Measurements from ENCODE around the gene TSHB. TPM values are rescaled to one million over a fixed set of nuclear protein-coding genes. Genes with fewer than 3 reads are reported as not detected.
"Not testable (repeated sequence)": the region's sequence is repeated elsewhere in the genome, so short reads cannot be mapped to it uniquely, and the experiment has no call there.

The TSHB gene
- total RNA-seq, 2 donors from 2014 or later: not detected

GRCh38 chr1:115006191-115006590 is 23.4 kb upstream of the TSHB start:
- Histone ChIP-seq H3K9ac (ENCODE audit: low read depth in 2 of 2, low read length in 2 of 2) (no peak overlapping the region), H3K4me1 (no peaks in the 10 kb centered on the region), H3K27ac (no peak overlapping the region), H3K36me3 (no peaks in the 10 kb centered on the region), H3K27me3 (no peaks in the 10 kb centered on the region), H3K9me3 (no peaks in the 10 kb centered on the region), H3K4me3 (no peak overlapping the region)
- DNase-seq: no peak
- TF ChIP-seq, protein P1, sequence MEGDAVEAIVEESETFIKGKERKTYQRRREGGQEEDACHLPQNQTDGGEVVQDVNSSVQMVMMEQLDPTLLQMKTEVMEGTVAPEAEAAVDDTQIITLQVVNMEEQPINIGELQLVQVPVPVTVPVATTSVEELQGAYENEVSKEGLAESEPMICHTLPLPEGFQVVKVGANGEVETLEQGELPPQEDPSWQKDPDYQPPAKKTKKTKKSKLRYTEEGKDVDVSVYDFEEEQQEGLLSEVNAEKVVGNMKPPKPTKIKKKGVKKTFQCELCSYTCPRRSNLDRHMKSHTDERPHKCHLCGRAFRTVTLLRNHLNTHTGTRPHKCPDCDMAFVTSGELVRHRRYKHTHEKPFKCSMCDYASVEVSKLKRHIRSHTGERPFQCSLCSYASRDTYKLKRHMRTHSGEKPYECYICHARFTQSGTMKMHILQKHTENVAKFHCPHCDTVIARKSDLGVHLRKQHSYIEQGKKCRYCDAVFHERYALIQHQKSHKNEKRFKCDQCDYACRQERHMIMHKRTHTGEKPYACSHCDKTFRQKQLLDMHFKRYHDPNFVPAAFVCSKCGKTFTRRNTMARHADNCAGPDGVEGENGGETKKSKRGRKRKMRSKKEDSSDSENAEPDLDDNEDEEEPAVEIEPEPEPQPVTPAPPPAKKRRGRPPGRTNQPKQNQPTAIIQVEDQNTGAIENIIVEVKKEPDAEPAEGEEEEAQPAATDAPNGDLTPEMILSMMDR (IDR thresholded peaks at IDR 0.05): no peak
- intact Hi-C loops (cut with DNase I): no loop called here

DNA sequence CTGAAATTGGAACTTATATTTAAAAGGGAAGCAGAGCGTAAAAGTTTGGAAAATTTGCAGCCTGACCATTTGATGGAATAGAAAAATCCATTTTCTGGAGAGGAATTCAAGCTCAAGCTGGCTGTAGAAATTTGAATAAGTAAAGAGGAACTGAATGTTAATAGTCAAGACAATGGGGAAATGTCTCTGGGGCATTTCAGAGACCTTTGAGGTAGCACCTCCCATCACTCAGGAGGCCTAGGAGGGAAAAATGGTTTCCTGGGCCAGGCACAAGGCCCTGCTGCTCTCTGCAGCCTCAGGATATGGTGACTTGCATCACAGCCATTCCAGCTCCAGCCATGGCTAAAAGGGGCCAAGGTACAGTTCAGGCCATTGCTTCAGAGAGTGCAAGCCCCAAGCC is 17.6 kb upstream of the TSHB start:
- Histone ChIP-seq H3K9ac (ENCODE audit: low read depth in 2 of 2, low read length in 2 of 2) (no peak overlapping the region), H3K27me3 (no peaks in the 10 kb centered on the region), H3K27ac (no peak overlapping the region), H3K4me3 (no peak overlapping the region), H3K36me3 (no peaks in the 10 kb centered on the region), H3K9me3 (no peaks in the 10 kb centered on the region), H3K4me1 (no peaks in the 10 kb centered on the region)
- DNase-seq: no peak
- TF ChIP-seq, protein P1 (IDR thresholded peaks at IDR 0.05): no peak
- intact Hi-C loops (cut with DNase I): no loop called here

GRCh38 chr1:115012434-115012833 is 17.2 kb upstream of the TSHB start:
- Histone ChIP-seq H3K36me3 (no peaks in the 10 kb centered on the region), H3K27ac (no peak overlapping the region), H3K4me3 (no peak overlapping the region), H3K27me3 (no peaks in the 10 kb centered on the region), H3K4me1 (no peaks in the 10 kb centered on the region), H3K9me3 (no peaks in the 10 kb centered on the region), H3K9ac (ENCODE audit: low read depth in 2 of 2, low read length in 2 of 2) (no peak overlapping the region)
- DNase-seq: no peak
- TF ChIP-seq, protein P1 (IDR thresholded peaks at IDR 0.05): no peak
- intact Hi-C loops (cut with DNase I): no loop called here

DNA sequence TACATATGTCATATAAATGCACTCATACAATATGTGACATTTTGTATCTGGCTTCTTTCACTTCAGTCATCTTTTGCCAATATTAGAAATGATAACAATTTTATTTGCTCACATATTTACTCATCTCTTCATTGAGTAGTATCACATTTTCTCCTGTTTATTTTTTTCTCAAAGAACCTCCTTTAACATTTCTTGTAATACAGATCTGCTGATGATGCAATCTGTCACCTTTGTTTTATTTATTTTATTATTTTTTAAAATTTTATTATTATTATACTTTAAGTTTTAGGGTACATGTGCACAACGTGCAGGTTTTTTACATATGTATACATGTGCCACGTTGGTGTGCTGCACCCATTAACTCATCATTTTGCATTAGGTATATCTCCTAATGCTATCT is 15.8 kb upstream of the TSHB start:
- H3K9me3 ChIP-seq: no peaks in the 10 kb centered on the region
- TF ChIP-seq, protein P1 (IDR thresholded peaks at IDR 0.05): no peak
- H3K4me1 ChIP-seq: no peaks in the 10 kb centered on the region
- no peak overlapping the region for H3K27ac ChIP-seq
- no peaks in the 10 kb centered on the region for H3K36me3 ChIP-seq
- H3K4me3 ChIP-seq: no peak overlapping the region
- no peak for DNase-seq
- no peak overlapping the region for H3K9ac ChIP-seq (ENCODE audit: low read depth in 2 of 2, low read length in 2 of 2)
- intact Hi-C loops (cut with DNase I): no loop called here
- H3K27me3 ChIP-seq: no peaks in the 10 kb centered on the region

GRCh38 chr1:115019549-115019948 is 10.1 kb upstream of the TSHB start:
- H3K27me3 ChIP-seq; H3K4me1 ChIP-seq; DNase-seq; H3K4me3 ChIP-seq; H3K9ac ChIP-seq (ENCODE audit: low read depth in 2 of 2, low read length in 2 of 2); intact Hi-C loops (cut with DNase I); H3K9me3 ChIP-seq; H3K36me3 ChIP-seq; H3K27ac ChIP-seq: not testable (repeated sequence)

DNA sequence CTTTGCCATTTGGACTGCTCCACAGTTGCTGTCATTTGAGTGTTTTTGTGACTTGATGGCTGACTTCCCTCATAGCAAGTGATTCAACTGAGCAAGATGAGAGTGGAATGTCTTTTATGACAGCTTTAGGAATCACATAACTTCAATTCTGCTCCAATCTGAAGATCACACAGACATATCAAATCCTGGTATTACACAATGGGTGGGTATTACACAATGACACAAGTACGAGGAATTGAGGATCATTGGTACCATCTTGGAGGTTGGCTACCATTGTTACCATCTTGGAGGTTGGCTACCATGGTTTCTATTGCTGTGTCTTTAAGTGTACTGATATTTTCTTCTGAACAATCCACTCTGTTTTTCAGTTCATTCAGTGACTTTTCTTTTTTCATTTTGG is 8.5 kb upstream of the TSHB start:
- no peak overlapping the region for H3K27ac ChIP-seq
- H3K9ac ChIP-seq (ENCODE audit: low read depth in 2 of 2, low read length in 2 of 2): no peak overlapping the region
- H3K27me3 ChIP-seq: no peaks in the 10 kb centered on the region
- intact Hi-C loops (cut with DNase I): no loop called here
- H3K4me3 ChIP-seq: no peak overlapping the region
- no peaks in the 10 kb centered on the region for H3K4me1 ChIP-seq
- no peaks in the 10 kb centered on the region for H3K9me3 ChIP-seq
- no peaks in the 10 kb centered on the region for H3K36me3 ChIP-seq
- TF ChIP-seq, protein P1 (IDR thresholded peaks at IDR 0.05): no peak
- no peak for DNase-seq
